Activated T-cell treated with anti-CD3 and anti-CD28 coated beads for 4 hours (primary cell): Measurements from ENCODE around the gene ABCA8.

ENCODE experiments used
- DNase-seq: peaks from one replicate; pipeline ENCODE4 v3.0.0-alpha.2; 2020

Gene ABCA8

DNA sequence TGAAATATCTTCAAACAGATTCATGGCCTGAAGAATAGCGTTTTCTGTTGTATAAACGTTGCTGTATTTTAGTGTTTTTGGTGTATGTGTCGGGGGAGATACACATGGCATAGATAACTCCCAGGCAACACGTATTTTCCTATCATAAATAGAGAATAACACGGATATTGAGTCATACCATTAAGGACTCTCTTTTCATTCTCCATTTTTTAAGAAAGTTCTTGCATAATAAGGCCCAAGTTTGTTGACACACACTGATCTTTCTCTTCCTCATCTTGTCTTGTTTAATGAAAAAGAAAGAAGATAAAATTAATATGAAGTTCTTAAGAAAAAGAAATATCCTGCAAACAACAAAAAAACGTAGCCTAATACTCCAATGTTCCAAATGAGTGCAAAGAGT lies 13.4 kb downstream of the ABCA8 start:
- DNase-seq, result no peak

GRCh38 chr17:68939195-68939594 lies 16.0 kb downstream of the ABCA8 start:
- DNase-seq, result no peak

DNA sequence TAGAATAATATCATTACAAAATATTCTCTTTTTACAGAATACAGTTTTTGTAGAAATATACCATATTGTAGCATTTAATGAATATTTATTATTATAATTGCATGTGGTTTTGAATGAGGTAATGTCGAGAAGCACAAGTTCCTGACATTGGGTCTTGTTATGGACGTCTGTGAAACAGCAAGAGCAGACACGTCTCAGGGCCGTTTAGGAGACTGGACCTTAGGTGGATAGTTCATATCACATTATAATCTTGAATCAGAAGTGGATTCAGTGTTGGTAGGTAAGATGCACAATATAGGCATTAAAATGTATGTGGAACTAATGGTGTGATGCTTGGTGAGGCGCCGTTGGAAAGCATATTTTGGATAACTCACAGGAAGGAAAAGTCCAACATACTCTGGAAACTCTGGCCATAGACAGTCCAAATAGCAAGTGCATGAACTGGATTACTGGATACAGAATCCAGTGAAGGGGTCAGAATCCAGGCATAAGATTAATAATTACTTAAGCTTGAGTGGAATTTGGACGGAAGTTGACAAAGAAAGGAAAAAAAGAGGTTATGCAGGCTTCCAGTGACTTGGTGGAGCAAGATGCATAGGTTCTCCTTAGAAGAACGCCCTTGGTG lies 17.2 kb downstream of the ABCA8 start:
- no peak for DNase-seq

DNA sequence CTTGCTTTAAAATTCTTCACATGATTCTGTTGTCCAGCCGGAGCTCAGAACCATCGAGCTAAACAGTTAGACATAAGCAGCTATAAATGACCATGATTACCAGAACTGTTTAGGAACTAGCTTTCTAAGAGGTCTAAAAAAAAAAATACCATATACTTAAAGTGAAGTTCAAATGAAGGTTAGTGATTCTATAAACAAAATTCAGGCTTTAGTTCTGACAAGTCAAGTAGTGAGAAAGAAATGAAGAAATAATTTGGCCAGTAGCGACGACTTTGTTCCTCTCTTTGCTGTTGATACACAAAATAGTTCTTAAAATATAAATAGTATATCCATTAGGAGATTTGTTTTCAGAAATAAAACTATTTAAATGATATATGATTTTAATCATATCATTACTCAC lies 27.7 kb downstream of the ABCA8 start:
- no peak for DNase-seq

DNA sequence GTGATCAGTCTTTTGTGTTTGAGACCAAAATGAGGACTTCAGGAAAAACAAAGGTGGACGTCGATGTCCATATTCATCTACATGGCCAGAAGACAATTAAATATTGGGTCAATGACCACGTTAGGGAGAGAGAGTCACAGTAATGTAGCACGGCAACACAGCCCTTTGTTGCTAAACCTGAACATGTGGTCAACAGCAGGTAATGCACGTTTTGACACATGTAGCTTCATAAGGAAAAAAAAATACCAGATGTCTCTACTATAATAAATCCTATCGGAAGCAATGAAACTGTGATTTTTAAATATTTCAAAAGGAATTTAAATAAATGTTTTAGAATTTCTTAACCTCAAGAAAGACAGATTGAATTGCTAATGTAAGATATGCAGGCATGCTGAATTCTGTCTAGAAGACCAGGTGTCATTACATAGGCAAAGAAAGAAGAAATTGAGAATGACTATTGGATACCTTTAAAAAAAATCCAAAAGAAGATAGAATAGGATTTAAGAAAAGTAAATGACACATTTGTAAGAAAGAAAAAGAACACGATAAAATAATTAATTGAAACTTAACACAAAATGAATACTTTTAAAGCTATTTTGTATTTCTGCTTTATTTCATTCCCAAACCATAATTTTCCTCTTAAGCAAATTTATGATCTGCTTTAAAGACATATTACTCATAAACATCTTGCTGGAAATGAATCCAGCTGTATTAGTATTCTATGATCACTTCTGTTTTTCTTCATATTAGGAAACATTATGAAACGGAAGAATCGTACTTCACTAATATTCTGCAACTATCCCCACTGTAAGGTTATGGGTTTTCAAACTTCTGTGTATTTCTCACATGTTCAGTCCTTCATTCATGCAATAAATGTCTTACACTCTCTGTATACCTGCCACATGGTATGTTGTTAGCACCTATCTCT lies 30.1 kb downstream of the ABCA8 start:
- DNase-seq, result no peak

GRCh38 chr17:68910789-68911431 lies 44.3 kb downstream of the ABCA8 start:
- DNase-seq, result no peak

- no peak for DNase-seq
Measured at GRCh38 chr17:68910251-68910705, 44.9 kb downstream of the ABCA8 start.

GRCh38 chr17:68909066-68909465 lies 46.1 kb downstream of the ABCA8 start:
- DNase-seq, result no peak

- DNase-seq, result no peak
Measured at GRCh38 chr17:68908045-68908444, 47.1 kb downstream of the ABCA8 start.

GRCh38 chr17:68906638-68907037 lies 48.6 kb downstream of the ABCA8 start:
- DNase-seq, result no peak

DNA sequence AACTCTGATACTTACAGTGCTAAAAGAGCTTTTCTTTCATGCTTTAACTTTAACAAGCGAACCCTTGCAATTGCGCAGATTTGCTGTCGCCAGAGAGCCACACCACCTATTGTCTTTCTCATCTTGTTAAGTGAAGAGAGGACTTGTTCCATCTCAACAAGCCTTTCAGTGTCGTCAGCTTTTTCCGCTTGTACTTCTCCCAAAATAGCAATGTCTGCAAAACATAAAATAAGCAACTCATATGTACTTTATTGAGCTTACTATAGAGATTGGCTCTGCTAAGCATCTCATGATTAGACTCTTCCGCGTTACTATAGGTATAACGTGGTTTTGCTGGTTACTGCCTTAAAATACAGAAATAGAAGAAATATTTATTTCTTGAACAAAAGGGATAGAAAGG lies 51.9 kb downstream of the ABCA8 start:
- DNase-seq, result no peak

DNA sequence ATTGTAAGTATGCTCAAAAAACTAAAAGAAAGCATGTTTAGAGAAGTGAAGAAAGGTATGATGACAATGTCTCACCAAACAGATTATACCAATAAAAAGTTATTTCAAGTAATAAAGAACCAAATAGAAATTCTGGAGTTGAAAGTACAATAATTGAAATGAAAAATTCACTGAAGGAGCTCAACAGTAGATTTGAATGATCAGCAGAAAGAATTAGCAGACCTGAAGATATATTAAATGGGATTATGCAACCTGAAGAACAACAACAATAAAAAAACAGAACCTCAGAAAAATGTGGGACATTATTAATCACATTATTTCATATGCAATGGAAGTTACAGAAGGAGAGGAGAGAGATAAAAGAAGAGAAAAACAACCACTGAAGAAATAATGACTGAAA lies 57.6 kb downstream of the ABCA8 start:
- DNase-seq, result no peak

GRCh38 chr17:68892658-68893057 lies 62.5 kb downstream of the ABCA8 start:
- DNase-seq, result no peak

DNA sequence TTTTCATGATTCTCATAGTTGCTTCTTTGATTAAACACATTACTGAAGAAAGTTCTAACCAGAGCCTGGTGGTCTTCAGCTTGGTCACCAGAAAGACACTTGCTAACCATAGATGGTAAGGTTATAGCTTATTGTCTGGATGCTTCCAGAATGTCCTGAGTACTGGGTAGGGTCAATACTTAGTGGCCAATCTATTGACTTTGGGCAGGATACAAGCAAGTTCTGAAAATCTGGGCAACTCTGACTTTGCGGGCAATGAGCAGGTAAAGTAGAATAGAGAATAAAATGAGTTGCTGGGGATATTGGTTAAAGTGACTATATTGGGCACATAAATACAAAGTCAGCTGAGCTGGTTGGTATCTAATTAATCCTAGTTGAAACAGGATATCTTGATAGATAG lies 63.0 kb downstream of the ABCA8 start:
- no peak for DNase-seq

DNA sequence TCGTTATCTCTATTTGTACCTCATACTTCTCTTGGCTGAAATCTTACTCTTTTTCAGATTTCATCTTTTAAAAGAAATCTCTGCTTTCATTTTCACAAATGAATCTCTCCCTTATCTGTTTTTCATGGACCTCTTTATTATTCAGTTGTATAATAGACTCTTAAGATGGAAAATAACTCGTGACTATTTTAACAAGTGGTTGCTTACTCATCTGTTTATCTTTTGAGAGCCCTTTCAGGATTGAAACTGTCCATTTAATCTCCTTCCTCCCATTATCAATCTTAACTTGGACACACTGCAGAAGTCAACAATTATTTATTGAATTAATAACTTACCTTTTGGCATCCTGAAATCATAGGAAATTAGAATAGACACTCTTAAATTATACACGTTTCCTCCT lies 68.8 kb downstream of the ABCA8 start:
- no peak for DNase-seq

DNA sequence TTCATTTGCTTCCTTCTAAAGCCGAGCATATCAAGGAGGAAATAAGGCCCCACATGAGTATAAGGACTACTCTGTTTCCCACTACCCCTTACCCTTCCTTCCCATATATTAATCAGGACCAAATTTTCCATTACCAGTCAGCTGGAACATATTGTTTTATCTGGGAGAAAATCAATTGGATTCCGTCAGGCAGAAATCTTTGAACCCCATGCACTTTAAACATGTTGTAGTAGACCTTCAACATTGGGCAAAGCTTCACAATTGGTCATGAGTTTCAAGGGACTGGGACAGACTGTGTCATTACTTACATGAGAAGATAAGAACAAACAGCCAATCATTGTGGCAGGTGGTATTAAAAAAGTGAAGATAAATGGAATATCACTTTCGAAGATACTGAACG lies 70.3 kb downstream of the ABCA8 start:
- DNase-seq, result no peak

DNA sequence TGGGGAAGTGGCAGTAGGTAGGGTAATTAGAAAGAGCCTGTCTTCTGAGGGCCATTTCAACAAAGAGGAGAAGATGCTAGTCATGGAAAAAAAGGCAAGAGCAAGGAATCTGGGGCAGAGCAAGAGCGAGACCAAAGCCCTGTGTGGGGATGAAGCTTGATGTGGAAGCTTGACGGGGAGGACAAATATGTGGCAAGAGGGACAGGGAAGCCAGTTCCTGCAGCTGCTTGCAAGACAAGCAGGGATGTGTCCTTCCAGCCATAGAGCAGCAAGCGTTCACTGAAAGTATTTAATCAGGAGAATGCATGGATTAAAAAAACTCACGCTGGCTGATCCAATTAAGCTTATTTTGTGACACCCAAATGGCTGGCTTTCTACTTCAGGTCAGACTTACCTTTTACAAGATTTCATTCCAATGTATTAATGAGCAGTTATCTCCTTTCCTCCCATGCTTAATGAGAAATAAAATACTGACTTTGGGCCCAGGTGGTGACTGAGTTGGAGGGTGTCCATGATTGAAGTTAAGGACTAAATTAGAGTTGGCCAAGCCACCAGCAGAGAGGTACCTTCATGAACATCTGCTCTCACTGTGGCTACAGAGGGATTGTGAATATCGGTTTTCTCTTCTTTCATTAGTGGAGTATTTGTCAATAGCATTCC lies 76.8 kb downstream of the ABCA8 start:
- DNase-seq, result no peak

GRCh38 chr17:68871447-68871846 lies 83.7 kb downstream of the ABCA8 start:
- no peak for DNase-seq

- DNase-seq, result no peak
Measured at GRCh38 chr17:68870976-68871375, 84.2 kb downstream of the ABCA8 start.

GRCh38 chr17:68870161-68870826 lies 84.9 kb downstream of the ABCA8 start:
- DNase-seq, result no peak

DNA sequence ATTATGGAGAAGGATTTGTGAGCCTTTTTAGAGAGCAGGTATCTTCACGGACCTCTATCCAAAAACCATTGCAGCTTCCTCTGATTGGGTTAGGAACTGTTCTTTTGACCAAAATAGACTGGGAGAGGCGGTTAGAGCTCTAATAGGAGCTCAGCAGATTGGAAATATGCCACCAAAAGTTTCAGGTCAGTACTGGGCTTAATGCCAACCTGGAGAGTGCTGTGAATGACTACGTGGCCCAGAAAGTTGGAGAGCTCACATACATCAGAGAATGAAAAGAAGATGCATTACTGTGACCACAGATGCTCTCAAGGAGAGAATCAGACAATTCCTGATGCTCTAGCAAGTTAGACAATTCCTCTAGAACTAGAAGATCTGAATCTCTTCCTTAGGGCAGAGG lies 86.5 kb downstream of the ABCA8 start:
- no peak for DNase-seq

DNA sequence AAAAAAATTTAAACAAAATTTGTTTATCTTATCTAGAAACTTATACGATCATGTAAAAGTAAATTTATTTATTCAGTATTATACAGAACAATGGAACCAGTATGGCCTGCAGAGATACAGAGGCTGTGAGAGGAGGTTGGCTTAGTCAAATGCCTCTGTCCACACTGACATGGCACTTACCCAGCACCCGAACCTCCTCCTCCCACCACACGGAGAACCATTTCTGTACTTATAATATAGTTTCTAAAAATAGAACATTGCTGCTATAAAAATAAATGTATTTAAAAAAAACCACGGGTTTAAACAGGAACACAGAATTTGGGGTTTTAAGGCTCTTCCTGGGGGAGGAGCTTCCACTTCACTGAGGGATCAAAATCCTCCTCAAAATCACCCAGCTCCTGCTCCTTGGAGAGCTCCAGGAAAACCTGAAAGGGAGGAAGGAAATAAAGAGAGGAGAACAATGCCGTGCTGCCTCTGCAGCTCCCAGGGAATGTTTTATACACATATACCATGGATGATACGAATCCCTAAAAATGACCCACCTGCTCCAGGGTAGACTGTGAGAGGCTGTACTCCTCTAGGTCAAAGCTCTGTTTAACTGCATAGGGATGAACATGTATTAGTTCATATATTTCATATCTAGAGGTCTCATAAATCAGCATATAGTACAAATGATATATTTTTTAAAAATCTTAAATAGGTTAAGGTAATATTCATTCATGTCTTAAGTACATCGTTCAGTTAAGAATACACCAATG lies 87.3 kb downstream of the ABCA8 start:
- DNase-seq, result no peak
